Retinal pigment epithelial cell (primary cell): ENCODE data around the gene SYNE2.

Experiments
- DNase-seq: peaks from one replicate; pipeline ENCODE4 v3.0.0-alpha.2; 2010; ENCODE audit warnings: low read depth
- H3K4me3 ChIP-seq: 2 replicates; pipeline ENCODE4 v1.5.1; 2011; ENCODE audit warnings: mild to moderate bottlenecking, low read length, control low read depth, moderate library complexity
- CTCF ChIP-seq: conservative IDR thresholded peaks from 2 replicates; pipeline ENCODE4 v1.5.1; 2011; ENCODE audit warnings: low read depth, low read length, control low read depth, inconsistent platforms

SYNE2 gene

GRCh38 chr14:63982156-63982555, 129.4 kb downstream of the SYNE2 start:
- TF ChIP-seq CTCF, result no peak
- no peak overlapping the region for H3K4me3 ChIP-seq
- DNase-seq, result no peak

GRCh38 chr14:63982629-63983028, 129.8 kb downstream of the SYNE2 start:
- no peak for TF ChIP-seq CTCF
- no peak for DNase-seq
- no peak overlapping the region for H3K4me3 ChIP-seq

GRCh38 chr14:63986789-63987533, 134.2 kb downstream of the SYNE2 start:
- no peak for TF ChIP-seq CTCF
- H3K4me3 ChIP-seq, result no peak overlapping the region
- DNase-seq, result peak; percentile 15

- no peak for TF ChIP-seq CTCF
- no peak for DNase-seq
- H3K4me3 ChIP-seq, result no peak overlapping the region
Observed at GRCh38 chr14:63988579-63988978, 135.8 kb downstream of the SYNE2 start.

- DNase-seq, result no peak
- TF ChIP-seq CTCF, result no peak
- H3K4me3 ChIP-seq, result no peak overlapping the region
Observed at GRCh38 chr14:63991833-63992232, 139.0 kb downstream of the SYNE2 start.

GRCh38 chr14:63992858-63993257, 140.1 kb downstream of the SYNE2 start:
- TF ChIP-seq CTCF, result no peak
- no peak for DNase-seq
- no peak overlapping the region for H3K4me3 ChIP-seq

GRCh38 chr14:63993992-63994391, 141.2 kb downstream of the SYNE2 start:
- H3K4me3 ChIP-seq, result no peak overlapping the region
- peak; percentile 36 for TF ChIP-seq CTCF
- DNase-seq, result no peak
